BLaER1 (cell line): ENCODE data around the gene GRIA4.

ENCODE experiments used
- H3K27ac ChIP-seq: shearing (Covaris generic); formaldehyde crosslinking; 2 replicates; pipeline ENCODE4 v1.8.1; 2022
- H3K27me3 ChIP-seq: shearing (Covaris generic); formaldehyde crosslinking; 2 replicates; pipeline ENCODE4 v1.8.1; 2022
- H3K36me3 ChIP-seq: shearing (Covaris generic); formaldehyde crosslinking; 2 replicates; pipeline ENCODE4 v1.8.1; 2022
- H3K4me1 ChIP-seq: shearing (Covaris generic); formaldehyde crosslinking; 2 replicates; pipeline ENCODE4 v1.8.1; 2022
- H3K4me2 ChIP-seq: shearing (Covaris generic); formaldehyde crosslinking; 2 replicates; pipeline ENCODE4 v1.8.1; 2022
- H3K4me3 ChIP-seq: shearing (Covaris generic); formaldehyde crosslinking; 2 replicates; pipeline ENCODE4 v1.8.1; 2022
- H3K9ac ChIP-seq: shearing (Covaris generic); formaldehyde crosslinking; 2 replicates; pipeline ENCODE4 v1.8.1; 2022
- H3K9me3 ChIP-seq: shearing (Covaris generic); formaldehyde crosslinking; 2 replicates; pipeline ENCODE4 v1.8.1; 2022
- H4K20me1 ChIP-seq: shearing (Covaris generic); formaldehyde crosslinking; 2 replicates; pipeline ENCODE4 v1.8.1; 2022
- Cebpa-rat ChIP-seq: shearing (Covaris generic); IDR thresholded peaks from 2 replicates; pipeline ENCODE4 v1.8.1; 2022

GRIA4 gene

DNA sequence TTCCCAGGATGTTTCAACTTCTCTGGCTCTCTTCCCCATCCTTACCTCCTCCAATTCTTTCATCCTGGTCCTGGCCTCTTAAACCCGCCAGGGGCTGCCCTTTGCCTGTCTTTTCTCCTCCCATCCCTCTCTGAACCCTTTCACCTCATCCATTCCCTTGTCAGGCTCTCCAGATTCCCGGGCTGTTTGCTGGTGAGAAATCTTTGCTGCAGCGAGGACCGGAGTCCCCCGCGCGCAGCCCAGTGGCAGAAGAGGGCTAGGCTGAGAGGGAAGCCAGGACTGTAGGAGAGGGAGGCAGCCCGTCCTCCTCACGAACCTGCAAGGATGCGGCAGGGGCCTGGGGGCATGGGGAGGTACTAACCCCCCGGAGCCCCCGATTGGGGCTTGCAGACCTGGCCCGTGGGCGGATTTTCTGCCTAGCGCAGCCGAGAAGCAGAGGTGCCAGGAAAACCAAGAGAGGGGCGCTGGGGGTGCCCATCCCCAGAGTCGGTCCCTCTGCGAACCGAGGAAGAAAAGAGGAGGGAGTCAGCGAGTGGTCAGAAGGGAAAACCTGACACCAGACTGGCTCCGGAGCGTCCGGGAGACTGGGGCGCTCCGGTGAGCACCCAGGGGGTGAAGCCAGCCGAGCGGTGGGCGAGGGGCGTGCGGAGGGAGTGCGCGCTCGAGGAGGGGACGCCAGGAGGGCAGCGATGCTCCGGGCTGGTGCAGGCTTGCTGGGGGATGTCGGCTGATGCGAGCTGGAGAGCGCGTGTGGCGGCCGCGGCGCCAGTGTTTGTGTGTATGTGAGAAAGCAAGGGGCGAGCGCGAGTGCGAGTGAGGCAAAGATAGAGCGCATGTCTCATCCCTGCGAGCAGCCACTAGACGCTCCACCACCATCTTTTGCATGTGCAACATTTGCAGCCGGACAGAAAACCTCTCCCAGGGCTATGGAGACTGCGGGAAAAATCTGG, at the start of gene GRIA4:
Gene GRIA4 (plus strand): TSS at position 242 of the 950 bp plus-strand sequence. CDS start 925 bp downstream, outside the sequence.
- Histone ChIP-seq H3K9ac (no peak within 1 kb of the TSS), H3K36me3 (no peaks in the 10 kb centered on the region), H3K27ac (no peak within 1 kb of the TSS), H3K4me3 (no peak within 1 kb of the TSS), H3K27me3 (no peaks in the 10 kb centered on the region), H3K4me2 (no peak within 1 kb of the TSS), H4K20me1 (no peaks in the 10 kb centered on the region; the same call in 1 of the 2 replicates), H3K9me3 (no peaks in the 10 kb centered on the region), H3K4me1 (no peaks in the 10 kb centered on the region)
- no peak for TF ChIP-seq Cebpa-rat

DNA sequence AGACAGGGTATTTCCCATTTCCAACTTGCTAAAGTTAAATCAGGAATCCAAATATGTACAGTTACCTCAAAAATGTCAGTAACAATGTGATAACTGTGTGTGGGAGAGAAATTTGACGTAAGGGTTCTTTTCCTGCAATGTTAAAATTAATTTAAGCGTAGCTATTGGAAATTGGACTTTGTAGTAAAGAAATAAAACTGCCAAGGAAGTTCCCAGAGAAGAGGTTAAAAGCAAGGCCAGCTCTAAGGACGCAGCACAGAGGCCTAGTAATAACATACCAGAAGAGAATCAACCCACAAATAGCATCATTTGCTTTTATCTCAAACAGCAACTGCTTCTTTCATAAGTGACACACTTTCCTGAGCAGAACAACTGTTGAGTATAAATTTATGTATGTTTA, 36.8 kb upstream of the GRIA4 start:
- no peaks in the 10 kb centered on the region for H3K4me1 ChIP-seq
- H3K4me2 ChIP-seq, result no peak overlapping the region
- H3K9ac ChIP-seq, result no peak overlapping the region
- no peaks in the 10 kb centered on the region for H4K20me1 ChIP-seq
- H3K9me3 ChIP-seq, result no peaks in the 10 kb centered on the region
- H3K36me3 ChIP-seq, result no peaks in the 10 kb centered on the region
- no peaks in the 10 kb centered on the region for H3K27me3 ChIP-seq
- no peak overlapping the region for H3K27ac ChIP-seq
- no peak for TF ChIP-seq Cebpa-rat
- H3K4me3 ChIP-seq, result no peak overlapping the region

- no peak overlapping the region for H3K9ac ChIP-seq
- H3K36me3 ChIP-seq, result no peaks in the 10 kb centered on the region
- TF ChIP-seq Cebpa-rat, result no peak
- no peaks in the 10 kb centered on the region for H3K27me3 ChIP-seq
- H4K20me1 ChIP-seq, result no peaks in the 10 kb centered on the region
- no peaks in the 10 kb centered on the region for H3K4me1 ChIP-seq
- H3K9me3 ChIP-seq, result no peaks in the 10 kb centered on the region
- no peak overlapping the region for H3K27ac ChIP-seq
- H3K4me3 ChIP-seq, result no peak overlapping the region
- H3K4me2 ChIP-seq, result no peak overlapping the region
These were observed 34.9 kb upstream of the GRIA4 start for GRCh38 chr11:105574974-105575373.

GRCh38 chr11:105577641-105578040, 32.2 kb upstream of the GRIA4 start:
- Histone ChIP-seq H3K9ac (no peak overlapping the region), H3K27ac (no peak overlapping the region), H3K4me2 (no peak overlapping the region), H3K4me3 (no peak overlapping the region), H3K4me1 (no peaks in the 10 kb centered on the region), H4K20me1 (no peaks in the 10 kb centered on the region), H3K27me3 (no peaks in the 10 kb centered on the region), H3K36me3 (no peaks in the 10 kb centered on the region), H3K9me3 (no peaks in the 10 kb centered on the region)
- no peak for TF ChIP-seq Cebpa-rat

DNA sequence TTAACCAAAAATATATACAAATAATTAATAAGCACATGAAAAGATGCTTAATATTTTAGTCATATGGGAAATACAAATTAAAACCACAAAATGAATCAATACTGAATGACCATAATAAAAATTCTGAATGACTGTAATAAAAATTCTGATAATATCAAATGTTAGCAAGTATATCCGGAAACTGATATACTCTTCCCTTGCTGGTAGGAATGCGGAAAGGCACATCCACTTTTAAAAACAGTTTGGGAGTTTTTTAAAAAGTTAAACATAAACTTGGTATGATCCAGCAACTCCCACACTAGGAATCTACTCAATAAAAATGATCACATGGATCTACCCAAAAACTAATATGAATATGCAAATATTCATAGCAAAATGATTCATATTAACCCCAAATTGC, 30.8 kb upstream of the GRIA4 start:
- TF ChIP-seq Cebpa-rat, result no peak

GRCh38 chr11:105582497-105582896, 27.4 kb upstream of the GRIA4 start:
- Histone ChIP-seq H3K4me2 (no peak overlapping the region), H3K27me3 (no peaks in the 10 kb centered on the region), H3K36me3 (no peaks in the 10 kb centered on the region), H3K4me3 (no peak overlapping the region), H3K9me3 (no peaks in the 10 kb centered on the region), H3K4me1 (no peaks in the 10 kb centered on the region), H4K20me1 (no peaks in the 10 kb centered on the region), H3K9ac (no peak overlapping the region), H3K27ac (no peak overlapping the region)
- TF ChIP-seq Cebpa-rat, result no peak

More for the DNA sequence above, 30.8 kb upstream of the GRIA4 start:
- no peak overlapping the region for H3K4me2 ChIP-seq
- H3K4me3 ChIP-seq, result no peak overlapping the region
- no peak overlapping the region for H3K9ac ChIP-seq
- H3K27ac ChIP-seq, result no peak overlapping the region
- no peaks in the 10 kb centered on the region for H3K4me1 ChIP-seq
- H3K9me3 ChIP-seq, result no peaks in the 10 kb centered on the region
- no peaks in the 10 kb centered on the region for H3K36me3 ChIP-seq
- H4K20me1 ChIP-seq, result no peaks in the 10 kb centered on the region
- H3K27me3 ChIP-seq, result no peaks in the 10 kb centered on the region

GRCh38 chr11:105588001-105588400, 21.9 kb upstream of the GRIA4 start:
- H3K4me3 ChIP-seq, result no peak overlapping the region
- H3K4me2 ChIP-seq, result no peak overlapping the region
- H3K36me3 ChIP-seq, result no peaks in the 10 kb centered on the region
- no peaks in the 10 kb centered on the region for H3K9me3 ChIP-seq
- no peaks in the 10 kb centered on the region for H4K20me1 ChIP-seq
- no peak overlapping the region for H3K27ac ChIP-seq
- no peak overlapping the region for H3K9ac ChIP-seq
- H3K27me3 ChIP-seq, result no peaks in the 10 kb centered on the region
- TF ChIP-seq Cebpa-rat, result no peak
- no peaks in the 10 kb centered on the region for H3K4me1 ChIP-seq

DNA sequence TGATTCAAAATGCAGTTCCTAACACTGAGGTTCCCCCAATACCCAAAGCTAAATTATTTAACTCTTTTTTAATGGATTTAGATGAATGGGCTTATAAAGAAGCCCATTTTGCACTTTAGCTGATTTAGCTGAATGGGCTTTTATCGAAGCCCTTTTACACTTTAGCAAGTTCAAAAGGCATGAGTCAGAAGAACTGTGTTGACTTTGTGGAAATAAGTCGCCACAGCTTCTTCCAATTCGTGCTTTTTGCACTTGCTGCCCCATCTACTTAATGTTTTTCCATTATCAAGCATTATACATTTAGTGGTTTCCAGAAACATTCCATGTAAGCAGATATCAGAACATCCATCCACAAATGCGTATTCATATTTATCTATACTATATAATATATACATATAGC, 20.5 kb upstream of the GRIA4 start:
- no peak overlapping the region for H3K27ac ChIP-seq
- no peaks in the 10 kb centered on the region for H3K27me3 ChIP-seq
- no peaks in the 10 kb centered on the region for H3K36me3 ChIP-seq
- H3K9ac ChIP-seq, result no peak overlapping the region
- no peaks in the 10 kb centered on the region for H4K20me1 ChIP-seq
- no peak overlapping the region for H3K4me2 ChIP-seq
- no peak overlapping the region for H3K4me3 ChIP-seq
- TF ChIP-seq Cebpa-rat, result no peak
- no peaks in the 10 kb centered on the region for H3K4me1 ChIP-seq
- H3K9me3 ChIP-seq, result no peaks in the 10 kb centered on the region

GRCh38 chr11:105592035-105592434, 17.8 kb upstream of the GRIA4 start:
- Histone ChIP-seq H3K9ac (no peak overlapping the region), H3K36me3 (no peaks in the 10 kb centered on the region), H3K4me3 (no peak overlapping the region), H3K4me1 (no peaks in the 10 kb centered on the region), H3K4me2 (no peak overlapping the region), H3K9me3 (no peaks in the 10 kb centered on the region), H3K27ac (no peak overlapping the region), H4K20me1 (no peaks in the 10 kb centered on the region), H3K27me3 (no peaks in the 10 kb centered on the region)
- no peak for TF ChIP-seq Cebpa-rat

DNA sequence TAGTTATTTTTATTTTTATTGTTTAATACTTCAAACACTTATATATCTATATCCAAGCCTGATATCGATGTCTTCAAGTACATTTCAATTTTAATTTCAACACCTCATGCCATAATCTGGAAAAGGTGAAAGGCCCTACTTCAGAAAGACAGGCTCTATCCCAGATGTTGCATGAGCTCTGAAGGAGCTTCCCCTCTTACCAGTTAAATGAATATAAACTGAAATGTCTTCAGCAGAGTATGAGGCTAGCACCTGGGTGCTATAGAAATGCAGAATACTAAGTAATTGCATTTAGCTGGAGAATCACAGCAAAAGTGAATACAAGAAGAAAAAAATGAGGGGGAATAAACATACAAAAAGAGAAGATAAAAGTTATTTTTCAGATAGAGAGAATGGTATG, 11.5 kb upstream of the GRIA4 start:
- Histone ChIP-seq H3K27ac (no peak overlapping the region), H3K4me1 (no peaks in the 10 kb centered on the region), H4K20me1 (no peaks in the 10 kb centered on the region), H3K9ac (no peak overlapping the region), H3K4me3 (no peak overlapping the region), H3K27me3 (no peaks in the 10 kb centered on the region), H3K9me3 (no peaks in the 10 kb centered on the region), H3K4me2 (no peak overlapping the region), H3K36me3 (no peaks in the 10 kb centered on the region)
- TF ChIP-seq Cebpa-rat, result no peak
